ENCODE data around the gene CNEP1R1. TPM values are rescaled to one million over a fixed set of nuclear protein-coding genes. Genes with fewer than 3 reads are reported as not detected.

The CNEP1R1 gene
- total RNA-seq, 2 donors from 2014 or later = 20.2 to 24.9 TPM

GRCh38 chr16:49987381-49987780 lies 37.6 kb upstream of the CNEP1R1 start:
- Histone ChIP-seq H3K9me3 (ENCODE audit: control insufficient read depth, low read length) (no peaks in the 10 kb centered on the region), H3K27ac (ENCODE audit: low read depth, low read length) (no peak overlapping the region), H3K27me3 (ENCODE audit: control insufficient read depth, insufficient read depth, low read length, poor library complexity, severe bottlenecking) (no peaks in the 10 kb centered on the region), H3K4me1 (ENCODE audit: control insufficient read depth, insufficient read depth, low read length) (no peaks in the 10 kb centered on the region), H3K9ac (ENCODE audit: extremely low read depth, low read length, poor library complexity, severe bottlenecking) (no peak overlapping the region), H3K36me3 (ENCODE audit: control insufficient read depth, insufficient read depth, low read length) (no peaks in the 10 kb centered on the region), H3K4me3 (ENCODE audit: low read length) (no peak overlapping the region)
- DNase-seq = no peak
- H3K4me3 Mint-ChIP-seq = no peak overlapping the region
- no peaks in the 10 kb centered on the region for H3K27me3 Mint-ChIP-seq (ENCODE audit: insufficient read depth)
- no peaks in the 10 kb centered on the region for H3K9me3 Mint-ChIP-seq
- TF ChIP-seq, protein P1, sequence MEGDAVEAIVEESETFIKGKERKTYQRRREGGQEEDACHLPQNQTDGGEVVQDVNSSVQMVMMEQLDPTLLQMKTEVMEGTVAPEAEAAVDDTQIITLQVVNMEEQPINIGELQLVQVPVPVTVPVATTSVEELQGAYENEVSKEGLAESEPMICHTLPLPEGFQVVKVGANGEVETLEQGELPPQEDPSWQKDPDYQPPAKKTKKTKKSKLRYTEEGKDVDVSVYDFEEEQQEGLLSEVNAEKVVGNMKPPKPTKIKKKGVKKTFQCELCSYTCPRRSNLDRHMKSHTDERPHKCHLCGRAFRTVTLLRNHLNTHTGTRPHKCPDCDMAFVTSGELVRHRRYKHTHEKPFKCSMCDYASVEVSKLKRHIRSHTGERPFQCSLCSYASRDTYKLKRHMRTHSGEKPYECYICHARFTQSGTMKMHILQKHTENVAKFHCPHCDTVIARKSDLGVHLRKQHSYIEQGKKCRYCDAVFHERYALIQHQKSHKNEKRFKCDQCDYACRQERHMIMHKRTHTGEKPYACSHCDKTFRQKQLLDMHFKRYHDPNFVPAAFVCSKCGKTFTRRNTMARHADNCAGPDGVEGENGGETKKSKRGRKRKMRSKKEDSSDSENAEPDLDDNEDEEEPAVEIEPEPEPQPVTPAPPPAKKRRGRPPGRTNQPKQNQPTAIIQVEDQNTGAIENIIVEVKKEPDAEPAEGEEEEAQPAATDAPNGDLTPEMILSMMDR (conservative IDR thresholded peaks at IDR 0.05) = no peak
- no peaks in the 10 kb centered on the region for H3K36me3 Mint-ChIP-seq (ENCODE audit: low read depth)
- H3K27ac Mint-ChIP-seq = no peak overlapping the region
- 98 to 100% methylated on average over 3 to 5 of the region's 5 CpGs for WGBS, 2 experiments (ENCODE audit: insufficient coverage in 1 of 2, insufficient read length in 1 of 2)
- no peaks in the 10 kb centered on the region for H3K4me1 Mint-ChIP-seq

DNA sequence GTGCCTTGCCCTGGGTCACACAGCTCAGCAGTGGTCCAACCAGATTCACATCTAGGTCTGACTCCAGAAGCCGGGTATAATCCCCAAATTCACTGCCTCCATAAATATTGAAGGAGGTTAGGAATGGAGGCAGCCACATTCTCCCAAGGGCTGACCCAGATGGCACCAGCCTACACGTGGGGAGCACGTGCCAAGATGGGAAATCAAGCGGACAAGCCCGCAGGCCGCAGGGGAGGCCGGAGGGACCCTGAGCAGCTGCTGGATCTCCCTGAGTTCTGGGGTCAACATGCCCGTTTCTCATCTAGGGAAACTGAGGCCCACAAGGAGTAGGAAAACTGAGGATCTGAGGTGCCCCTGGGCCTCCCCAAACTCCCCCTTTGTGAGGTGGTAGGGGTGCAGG lies 32.2 kb upstream of the CNEP1R1 start:
- no peaks in the 10 kb centered on the region for H3K4me1 ChIP-seq (ENCODE audit: control insufficient read depth, insufficient read depth, low read length)
- Mint-ChIP-seq H3K4me1 (no peaks in the 10 kb centered on the region), H3K27me3 (ENCODE audit: insufficient read depth) (peaks cover 10% of the 10 kb centered on the region), H3K9me3 (no peaks in the 10 kb centered on the region), H3K36me3 (ENCODE audit: low read depth) (no peaks in the 10 kb centered on the region), H3K4me3 (no peak overlapping the region), H3K27ac (no peak overlapping the region)
- DNase-seq = no peak
- H3K4me3 ChIP-seq (ENCODE audit: low read length) = no peak overlapping the region
- no peaks in the 10 kb centered on the region for H3K36me3 ChIP-seq (ENCODE audit: control insufficient read depth, insufficient read depth, low read length)
- no peak overlapping the region for H3K27ac ChIP-seq (ENCODE audit: low read depth, low read length)
- H3K9ac ChIP-seq (ENCODE audit: extremely low read depth, low read length, poor library complexity, severe bottlenecking) = no peak overlapping the region
- H3K27me3 ChIP-seq (ENCODE audit: control insufficient read depth, insufficient read depth, low read length, poor library complexity, severe bottlenecking) = peaks cover 12% of the 10 kb centered on the region
- 90 to 98% methylated on average over 7 to 8 of the region's 8 CpGs for WGBS, 2 experiments (ENCODE audit: insufficient coverage in 1 of 2, insufficient read length in 1 of 2)
- TF ChIP-seq, protein P1 (conservative IDR thresholded peaks at IDR 0.05) = no peak
- H3K9me3 ChIP-seq (ENCODE audit: control insufficient read depth, low read length) = no peaks in the 10 kb centered on the region

GRCh38 chr16:49993579-49993978 lies 31.4 kb upstream of the CNEP1R1 start:
- no peak overlapping the region for H3K27ac Mint-ChIP-seq
- TF ChIP-seq, protein P1 (conservative IDR thresholded peaks at IDR 0.05) = no peak
- H3K4me3 Mint-ChIP-seq = no peak overlapping the region
- H3K9ac ChIP-seq (ENCODE audit: extremely low read depth, low read length, poor library complexity, severe bottlenecking) = no peak overlapping the region
- no peaks in the 10 kb centered on the region for H3K36me3 Mint-ChIP-seq (ENCODE audit: low read depth)
- H3K4me3 ChIP-seq (ENCODE audit: low read length) = no peak overlapping the region
- H3K9me3 Mint-ChIP-seq = no peaks in the 10 kb centered on the region
- H3K27ac ChIP-seq (ENCODE audit: low read depth, low read length) = no peak overlapping the region
- peaks cover 12% of the 10 kb centered on the region for H3K27me3 ChIP-seq (ENCODE audit: control insufficient read depth, insufficient read depth, low read length, poor library complexity, severe bottlenecking)
- no peaks in the 10 kb centered on the region for H3K36me3 ChIP-seq (ENCODE audit: control insufficient read depth, insufficient read depth, low read length)
- WGBS, 2 experiments (ENCODE audit: insufficient coverage in 1 of 2, insufficient read length in 1 of 2) = 78% methylated on average over 1 of the region's 1 CpG; no CpG with 5 or more reads in 1 of the 2 experiments
- no peaks in the 10 kb centered on the region for H3K9me3 ChIP-seq (ENCODE audit: control insufficient read depth, low read length)
- no peaks in the 10 kb centered on the region for H3K4me1 Mint-ChIP-seq
- no peaks in the 10 kb centered on the region for H3K4me1 ChIP-seq (ENCODE audit: control insufficient read depth, insufficient read depth, low read length)
- DNase-seq = no peak
- peaks cover 10% of the 10 kb centered on the region for H3K27me3 Mint-ChIP-seq (ENCODE audit: insufficient read depth)
